Naive B cell (primary cell): ENCODE measurements around the gene NPTX2. TPM values are rescaled to one million over a fixed set of nuclear protein-coding genes. Genes with fewer than 3 reads are reported as not detected.

ENCODE experiments used
- ATAC-seq, 2 donors: fragments of 150-1000 bp; cut with Tn5 transposase; 2 replicates each; pipeline ENCODE4 v1.10.0; 2021; ENCODE audit warnings: low read depth in 2 of 2, mild to moderate bottlenecking in 2 of 2, moderate library complexity in 2 of 2
- DNase-seq: peaks from one replicate; pipeline ENCODE4 v3.0.0; 2022
- H3K27ac Mint-ChIP-seq, 6 donors: one replicate each; pipeline ENCODE4 v1.8.0; 2020 to 2022; ENCODE audit warnings: mild to moderate bottlenecking in 6 of 6, mixed read lengths in 6 of 6, moderate library complexity in 5 of 6, inconsistent platforms in 2 of 6
- H3K27me3 Mint-ChIP-seq, 3 donors: one replicate each; pipeline ENCODE4 v1.8.0; 2021 to 2022; ENCODE audit warnings: mixed read lengths in 3 of 3, mild to moderate bottlenecking in 1 of 3
- H3K36me3 Mint-ChIP-seq, 2 donors: one replicate each; pipeline ENCODE4 v1.8.0; 2020 to 2022; ENCODE audit warnings: mixed read lengths in 2 of 2, inconsistent platforms in 1 of 2, mild to moderate bottlenecking in 1 of 2
- H3K4me1 Mint-ChIP-seq, 3 donors: one replicate each; pipeline ENCODE4 v1.8.0; 2020 to 2022; ENCODE audit warnings: mixed read lengths in 3 of 3, inconsistent platforms in 1 of 3, mild to moderate bottlenecking in 1 of 3, moderate library complexity in 1 of 3
- H3K4me3 Mint-ChIP-seq, 8 donors: one replicate each; pipeline ENCODE4 v1.8.0; 2020 to 2022; ENCODE audit warnings: mild to moderate bottlenecking in 8 of 8, mixed read lengths in 8 of 8, moderate library complexity in 8 of 8, inconsistent platforms in 2 of 8
- H3K9me3 Mint-ChIP-seq, 7 donors: one replicate each; pipeline ENCODE4 v1.8.0; 2020 to 2022; ENCODE audit warnings: mixed read lengths in 7 of 7, mild to moderate bottlenecking in 5 of 7, inconsistent platforms in 2 of 7, moderate library complexity in 1 of 7
- polyA plus RNA-seq, 6 donors: library from polyadenylated mRNA; unstranded; fragments of 300-500 nt; fragmentation: Illumina TruSeq; gene quantifications; one replicate each; pipeline ENCODE4 v1.2.3, GENCODE V29; 2021; ENCODE audit warnings: low read depth in 6 of 6

NPTX2 gene
- polyA plus RNA-seq, 6 donors from 2014 or later, result not detected

- Mint-ChIP-seq H3K9me3 (peaks cover 0 to 3% (median 0%) of the 10 kb centered on the region in 7 donors), H3K4me3 (no peak overlapping the region), H3K27ac (peak overlapping the region in 1 of 6 donors; percentile 46), H3K27me3 (peaks cover 7 to 34% (median 19%) of the 10 kb centered on the region in 3 donors), H3K4me1 (no peaks in the 10 kb centered on the region), H3K36me3 (no peaks in the 10 kb centered on the region)
- ATAC-seq (no peak), DNase-seq (no peak)
Observed at GRCh38 chr7:98598846-98599615, 18.1 kb upstream of the NPTX2 start.

GRCh38 chr7:98599886-98600285, 17.2 kb upstream of the NPTX2 start:
- Mint-ChIP-seq H3K27me3 (peaks cover 7 to 27% (median 15%) of the 10 kb centered on the region in 3 donors), H3K4me1 (no peaks in the 10 kb centered on the region), H3K9me3 (peaks cover 0 to 2% (median 0%) of the 10 kb centered on the region in 7 donors), H3K4me3 (no peak overlapping the region), H3K36me3 (no peaks in the 10 kb centered on the region), H3K27ac (no peak overlapping the region)
- DNase-seq (no peak), ATAC-seq (no peak)

- Mint-ChIP-seq H3K27ac (peak overlapping the region in 1 of 6 donors; percentile 84), H3K4me3 (no peak overlapping the region)
Observed at GRCh38 chr7:98602755-98603398, 14.2 kb upstream of the NPTX2 start.

GRCh38 chr7:98603399-98603788, 13.7 kb upstream of the NPTX2 start:
- Mint-ChIP-seq H3K27ac (no peak overlapping the region), H3K4me1 (no peaks in the 10 kb centered on the region), H3K36me3 (no peaks in the 10 kb centered on the region), H3K27me3 (peaks cover 1 to 24% (median 17%) of the 10 kb centered on the region in 3 donors), H3K9me3 (peaks cover 0 to 10% (median 4%) of the 10 kb centered on the region in 7 donors), H3K4me3 (no peak overlapping the region)
- DNase-seq (no peak), ATAC-seq (no peak)

More at GRCh38 chr7:98602755-98603398, 14.2 kb upstream of the NPTX2 start:
- Mint-ChIP-seq H3K27me3 (peaks cover 6 to 22% (median 20%) of the 10 kb centered on the region in 3 donors), H3K4me1 (no peaks in the 10 kb centered on the region), H3K36me3 (no peaks in the 10 kb centered on the region), H3K9me3 (peaks cover 0 to 10% (median 4%) of the 10 kb centered on the region in 7 donors)
- ATAC-seq, result no peak
- no peak for DNase-seq

- H3K27ac Mint-ChIP-seq, result no peak overlapping the region
- H3K9me3 Mint-ChIP-seq, result peaks cover 3 to 18% (median 7%) of the 10 kb centered on the region in 7 donors
- DNase-seq, result no peak
- H3K4me3 Mint-ChIP-seq, result no peak overlapping the region
- H3K4me1 Mint-ChIP-seq, result peaks cover 3 to 8% (median 4%) of the 10 kb centered on the region in 3 donors
- peaks cover 0 to 15% of the 10 kb centered on the region in 2 donors for H3K36me3 Mint-ChIP-seq
- no peak for ATAC-seq
- peaks cover 39 to 60% (median 41%) of the 10 kb centered on the region in 3 donors for H3K27me3 Mint-ChIP-seq
Observed at GRCh38 chr7:98613601-98614425, 3.3 kb upstream of the NPTX2 start.

- no peak for ATAC-seq
- peaks cover 48 to 62% (median 51%) of the 10 kb centered on the region in 3 donors for H3K27me3 Mint-ChIP-seq
Observed at GRCh38 chr7:98616381-98617050, 569 bp upstream of the NPTX2 start.

GRCh38 chr7:98617960-98618418, 904 bp downstream of the NPTX2 start:
- Mint-ChIP-seq H3K9me3 (peaks cover 0 to 5% (median 3%) of the 10 kb centered on the region in 7 donors), H3K27ac (no peak overlapping the region), H3K36me3 (peaks cover 0 to 15% of the 10 kb centered on the region in 2 donors), H3K27me3 (peaks cover 49 to 72% (median 66%) of the 10 kb centered on the region in 3 donors), H3K4me1 (peaks cover 3 to 9% (median 4%) of the 10 kb centered on the region in 3 donors), H3K4me3 (peak overlapping the region in 6 of 8 donors; percentile 25 to 81 (median 52))
- ATAC-seq (no peak), DNase-seq (no peak)

More at GRCh38 chr7:98616381-98617050, 569 bp upstream of the NPTX2 start:
- H3K4me3 Mint-ChIP-seq, result peak overlapping the region in 1 of 8 donors; percentile 39
- peaks cover 0 to 7% (median 3%) of the 10 kb centered on the region in 7 donors for H3K9me3 Mint-ChIP-seq
- peaks cover 3 to 9% (median 4%) of the 10 kb centered on the region in 3 donors for H3K4me1 Mint-ChIP-seq
- DNase-seq, result no peak
- peaks cover 0 to 15% of the 10 kb centered on the region in 2 donors for H3K36me3 Mint-ChIP-seq
- H3K27ac Mint-ChIP-seq, result peak overlapping the region in 1 of 6 donors; percentile 22

GRCh38 chr7:98618786-98619185, 1.7 kb downstream of the NPTX2 start:
- H3K9me3 Mint-ChIP-seq, result peaks cover 0 to 5% (median 2%) of the 10 kb centered on the region in 7 donors
- H3K4me3 Mint-ChIP-seq, result peak overlapping the region in 4 of 8 donors; percentile 21 to 48 (median 30)
- H3K27me3 Mint-ChIP-seq, result peaks cover 49 to 68% (median 65%) of the 10 kb centered on the region in 3 donors
- no peak for DNase-seq
- no peak overlapping the region for H3K27ac Mint-ChIP-seq
- H3K36me3 Mint-ChIP-seq, result peaks cover 0 to 11% of the 10 kb centered on the region in 2 donors
- peaks cover 3 to 9% (median 4%) of the 10 kb centered on the region in 3 donors for H3K4me1 Mint-ChIP-seq
- no peak for ATAC-seq

GRCh38 chr7:98619450-98620321, 2.6 kb downstream of the NPTX2 start:
- ATAC-seq, result no peak
- Mint-ChIP-seq H3K9me3 (peaks cover 0 to 5% (median 0%) of the 10 kb centered on the region in 7 donors), H3K36me3 (peaks cover 0 to 7% of the 10 kb centered on the region in 2 donors), H3K27ac (peak overlapping the region in 1 of 6 donors; percentile 51), H3K4me3 (no peak overlapping the region), H3K27me3 (peaks cover 52 to 68% (median 68%) of the 10 kb centered on the region in 3 donors), H3K4me1 (peaks cover 3 to 9% (median 4%) of the 10 kb centered on the region in 3 donors)
- DNase-seq, result no peak

GRCh38 chr7:98621573-98622482, 4.7 kb downstream of the NPTX2 start:
- H3K36me3 Mint-ChIP-seq, result peaks cover 0 to 7% of the 10 kb centered on the region in 2 donors
- peaks cover 0 to 2% (median 0%) of the 10 kb centered on the region in 7 donors for H3K9me3 Mint-ChIP-seq
- H3K27me3 Mint-ChIP-seq, result peaks cover 38 to 66% (median 59%) of the 10 kb centered on the region in 3 donors
- ATAC-seq (no peak), DNase-seq (no peak)
- no peak overlapping the region for H3K4me3 Mint-ChIP-seq
- H3K4me1 Mint-ChIP-seq, result peaks cover 3 to 9% (median 4%) of the 10 kb centered on the region in 3 donors
- no peak overlapping the region for H3K27ac Mint-ChIP-seq

- Mint-ChIP-seq H3K27ac (no peak overlapping the region), H3K4me1 (peaks cover 3 to 9% (median 4%) of the 10 kb centered on the region in 3 donors)
Observed at GRCh38 chr7:98622926-98623325, 5.8 kb downstream of the NPTX2 start.

More at GRCh38 chr7:98622926-98623325, 5.8 kb downstream of the NPTX2 start:
- DNase-seq, result no peak
- H3K9me3 Mint-ChIP-seq, result peaks cover 0 to 2% (median 0%) of the 10 kb centered on the region in 7 donors
- H3K36me3 Mint-ChIP-seq, result peaks cover 0 to 7% of the 10 kb centered on the region in 2 donors
- H3K4me3 Mint-ChIP-seq, result no peak overlapping the region
- peaks cover 38 to 73% (median 59%) of the 10 kb centered on the region in 3 donors for H3K27me3 Mint-ChIP-seq
- ATAC-seq, result no peak
